ENCODE measurements around the gene DDI1. TPM values are rescaled to one million over a fixed set of nuclear protein-coding genes. Genes with fewer than 3 reads are reported as not detected.
"Not testable (repeated sequence)": the region's sequence is repeated elsewhere in the genome, so short reads cannot be mapped to it uniquely, and the experiment has no call there.

DDI1 gene
- total RNA-seq, 1 donor from 2014 or later = not detected

DNA sequence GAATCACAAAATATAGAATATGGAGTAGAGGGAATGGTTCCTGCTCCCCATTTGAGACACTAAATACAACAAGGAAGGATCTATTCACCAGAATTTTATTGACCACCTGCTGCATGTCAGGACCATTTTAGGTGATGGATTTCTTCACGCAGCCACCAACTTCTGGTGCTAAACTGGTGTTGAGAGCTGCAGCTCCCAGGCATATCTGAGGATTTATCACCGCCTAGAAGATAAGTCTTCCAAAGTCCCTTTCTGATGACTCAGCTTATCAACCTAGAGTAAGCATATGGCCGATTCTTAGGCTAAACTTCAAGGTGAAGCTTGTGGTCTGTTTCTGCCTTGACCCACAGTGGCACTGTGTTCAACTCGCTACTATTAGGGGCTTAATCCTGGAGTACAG, 6.7 kb downstream of the DDI1 start:
- DNase-seq = no peak

GRCh38 chr11:104043678-104044239, 7.3 kb downstream of the DDI1 start:
- DNase-seq = no peak

- DNase-seq = no peak
Observed at GRCh38 chr11:104046331-104046730, 9.9 kb downstream of the DDI1 start.

DNA sequence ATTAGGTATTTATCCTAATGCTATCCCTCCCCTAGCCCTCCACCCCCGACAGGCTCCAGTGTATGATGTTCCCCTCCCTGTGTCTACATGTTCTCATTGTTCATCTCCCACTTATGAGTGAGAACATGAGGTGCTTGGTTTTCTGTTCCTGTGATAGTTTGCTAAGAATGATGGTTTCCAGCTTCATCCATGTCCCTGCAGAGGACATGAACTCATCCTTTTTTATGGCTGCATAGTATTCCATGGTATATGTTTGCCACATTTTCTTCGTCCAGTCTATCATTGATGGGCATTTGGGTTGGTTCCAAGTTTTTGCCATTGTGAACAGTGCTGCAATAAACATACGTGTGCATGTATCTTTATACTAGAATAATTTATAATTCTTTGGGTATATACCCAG, 10.4 kb downstream of the DDI1 start:
- DNase-seq = not testable (repeated sequence)

GRCh38 chr11:104049116-104049515, 12.7 kb downstream of the DDI1 start:
- no peak for DNase-seq

- DNase-seq = no peak
Observed at GRCh38 chr11:104051778-104052177, 15.3 kb downstream of the DDI1 start.

DNA sequence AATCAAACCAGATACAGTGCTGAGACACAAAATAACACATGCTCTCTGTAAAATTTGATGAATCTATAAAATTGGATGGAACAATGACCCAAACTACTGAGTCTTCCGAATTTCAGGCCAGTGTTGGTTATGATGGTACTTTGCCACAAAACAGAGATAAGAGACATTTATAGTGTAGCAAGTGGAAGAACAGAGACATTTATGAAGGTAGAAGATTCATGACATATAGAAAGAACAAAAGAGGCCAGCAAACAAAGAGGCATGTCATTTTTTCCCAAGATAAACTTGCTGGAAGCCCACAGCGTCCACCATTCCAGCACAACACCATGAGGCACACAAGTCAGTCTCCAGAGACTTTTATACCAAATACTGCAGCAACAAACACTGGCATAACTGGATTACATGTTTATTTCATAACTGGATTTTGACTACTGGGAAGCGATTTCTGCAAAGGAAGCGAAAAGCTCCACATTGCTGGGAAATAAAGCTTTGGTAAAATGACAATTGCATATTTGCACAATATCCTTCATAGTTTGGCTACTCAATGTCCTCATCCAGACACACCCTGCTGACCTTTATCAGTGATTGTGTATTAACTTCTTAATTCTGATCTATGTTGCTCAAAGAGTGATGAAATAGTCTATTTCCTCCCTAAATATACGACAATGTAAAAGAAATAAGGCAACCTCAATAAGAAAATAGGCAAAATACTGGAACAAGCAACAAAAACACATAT, 17.5 kb downstream of the DDI1 start:
- no peak for DNase-seq

DNA sequence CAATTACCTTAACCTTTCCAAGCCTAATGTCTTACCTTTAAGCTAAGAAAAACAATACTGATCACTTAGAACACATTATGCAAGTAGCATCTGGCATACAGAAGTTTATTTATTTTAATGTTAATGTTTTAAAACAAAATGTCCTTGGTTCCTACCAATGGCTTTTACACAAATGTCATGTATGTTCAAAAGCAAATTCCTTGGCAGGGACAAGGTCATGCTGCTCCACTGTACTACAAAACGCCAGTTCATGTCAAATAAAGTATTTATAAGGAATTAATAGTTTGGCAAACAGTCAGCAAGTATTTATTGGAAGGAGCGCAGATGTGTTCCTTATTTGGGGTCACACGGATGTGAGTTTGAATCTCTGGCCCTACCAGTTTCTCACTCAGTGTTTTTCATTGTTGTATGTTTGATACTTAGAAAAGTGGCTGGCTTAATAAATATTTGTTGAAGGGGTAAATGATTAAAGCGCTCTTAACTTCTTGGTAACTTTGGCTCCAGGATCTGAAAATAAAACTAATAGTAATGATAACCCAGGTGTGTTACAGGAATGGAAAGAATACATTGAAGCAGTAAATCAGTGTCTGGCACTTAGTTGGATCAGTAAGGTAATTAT, 18.6 kb downstream of the DDI1 start:
- DNase-seq = no peak

DNA sequence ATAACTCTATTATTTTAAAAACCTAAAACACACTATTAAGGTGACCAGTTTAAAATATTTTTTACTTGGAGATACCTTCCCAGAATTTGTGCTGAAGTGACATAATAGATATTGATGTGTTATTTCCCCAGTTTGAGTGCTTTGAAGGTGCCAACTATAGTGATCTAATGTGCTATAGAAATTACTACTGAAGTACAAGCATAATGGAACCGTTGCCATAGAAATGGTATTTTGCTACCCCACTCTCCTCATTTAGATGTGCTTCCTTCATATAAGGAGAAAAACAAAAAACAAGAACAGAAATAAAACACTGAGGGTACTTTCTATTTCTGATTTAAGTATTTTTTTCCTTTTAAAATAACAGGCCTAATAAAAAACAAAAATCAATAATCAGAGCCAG, 19.2 kb downstream of the DDI1 start:
- no peak for DNase-seq

GRCh38 chr11:104057908-104058307, 21.5 kb downstream of the DDI1 start:
- no peak for DNase-seq

GRCh38 chr11:104058680-104059079, 22.2 kb downstream of the DDI1 start:
- no peak for DNase-seq

- no peak for DNase-seq
Observed at GRCh38 chr11:104060004-104060794, 23.8 kb downstream of the DDI1 start.

- DNase-seq = no peak
Observed at GRCh38 chr11:104060820-104061219, 24.4 kb downstream of the DDI1 start.

- DNase-seq = no peak
Observed at GRCh38 chr11:104061853-104062521, 25.5 kb downstream of the DDI1 start.

- DNase-seq = peak; percentile 15
Observed at GRCh38 chr11:104064034-104064630, 27.7 kb downstream of the DDI1 start.

DNA sequence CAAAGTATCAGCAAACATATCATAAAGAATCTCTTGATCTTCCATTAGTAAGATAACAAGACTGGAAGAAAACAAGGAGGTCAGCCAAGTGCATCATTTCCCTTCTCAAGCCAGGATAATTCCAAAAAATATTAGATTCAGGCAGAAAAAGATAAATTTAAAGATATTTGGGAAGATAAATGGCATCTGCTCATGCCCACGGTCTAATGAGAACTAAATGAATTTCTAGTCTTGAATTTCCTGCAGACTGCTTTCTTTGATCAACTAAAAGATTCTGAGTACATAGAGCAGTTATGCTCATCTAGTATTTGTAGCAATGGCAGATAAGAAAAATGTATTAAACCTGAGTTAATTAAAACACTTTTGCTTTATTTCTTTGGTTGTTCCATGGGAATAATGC, 31.1 kb downstream of the DDI1 start:
- no peak for DNase-seq

DNA sequence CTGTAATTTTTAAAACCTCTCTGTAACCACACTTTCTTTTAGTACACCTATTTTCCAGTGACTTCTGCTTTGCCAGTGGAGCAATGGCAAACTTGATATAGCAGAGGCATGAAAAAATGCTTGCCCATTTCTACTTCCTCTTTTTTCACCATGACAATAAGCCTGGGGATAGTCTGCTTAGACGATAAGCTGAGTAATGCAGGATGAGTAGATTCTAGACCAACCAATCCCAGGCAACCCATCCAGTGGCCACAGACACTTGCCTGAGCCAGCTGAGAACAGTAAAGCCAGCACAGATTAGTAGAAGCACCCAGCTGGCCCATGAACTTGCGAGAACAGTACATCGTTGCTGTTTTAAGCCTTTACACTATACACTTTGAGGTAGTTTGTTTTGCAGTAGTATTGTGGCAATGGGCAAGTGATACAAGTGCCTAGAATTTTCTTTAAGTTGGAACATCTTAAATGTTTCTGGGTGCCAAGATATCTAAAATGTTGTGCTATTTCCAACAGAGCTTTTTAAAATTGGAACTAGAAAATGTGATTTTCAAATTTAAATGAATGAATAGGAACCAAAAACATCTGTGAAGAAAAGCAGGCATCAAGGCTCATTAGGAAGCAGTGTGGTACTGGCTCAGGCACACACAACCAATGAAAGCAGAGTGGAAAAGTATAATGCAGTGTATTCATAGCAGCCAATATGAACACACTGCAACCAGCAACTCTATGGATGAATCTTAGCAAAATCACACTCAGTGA, 37.7 kb downstream of the DDI1 start:
- peak; percentile 13 for DNase-seq

DNA sequence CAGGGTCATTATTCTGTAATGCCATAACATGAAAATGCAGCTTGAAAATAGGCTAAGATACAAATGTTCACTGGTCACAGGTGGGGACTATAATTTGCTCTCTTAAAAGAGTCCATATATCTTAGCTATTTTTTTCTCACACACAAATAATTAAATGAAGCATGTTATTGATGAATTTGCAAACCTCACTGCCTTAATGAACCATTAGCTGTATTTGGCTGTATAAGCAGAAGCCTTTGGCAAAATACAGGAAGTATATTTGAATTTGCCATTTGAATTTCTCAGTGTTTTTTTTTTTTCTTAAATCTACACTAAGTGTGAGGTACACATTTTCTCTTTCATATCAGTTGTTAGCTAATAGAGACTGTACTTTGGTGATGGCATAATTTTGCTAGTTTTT, 38.7 kb downstream of the DDI1 start:
- no peak for DNase-seq

GRCh38 chr11:104075706-104076105, 39.3 kb downstream of the DDI1 start:
- no peak for DNase-seq

- no peak for DNase-seq
Observed at GRCh38 chr11:104076455-104076854, 40.0 kb downstream of the DDI1 start.

- DNase-seq = no peak
Observed at GRCh38 chr11:104078245-104078644, 41.8 kb downstream of the DDI1 start.

Data from tongue (tissue), 2 donors.